SK-N-MC (cell line): ENCODE measurements around the gene COMMD1.
"Not testable (repeated sequence)": the region's sequence is repeated elsewhere in the genome, so short reads cannot be mapped to it uniquely, and the experiment has no call there.

Experiments used
- DNase-seq: peaks from one replicate; pipeline ENCODE4 v3.0.0-alpha.2; 2011; ENCODE audit warnings: low read depth, low spot score
- H3K27ac ChIP-seq: fragments of 200-600 bp; sonication (generic); 2 replicates; pipeline ENCODE4 v1.5.1; 2016; ENCODE audit warnings: mixed run types
- H3K36me3 ChIP-seq: fragments of 200-600 bp; sonication (generic); 2 replicates; pipeline ENCODE4 v1.6.1; 2017; ENCODE audit warnings: antibody characterized with exemption, low read length, mixed read lengths; ENCODE audit not compliant: insufficient read depth
- H3K4me3 ChIP-seq: fragments of 200-600 bp; sonication (generic); 2 replicates; pipeline ENCODE4 v1.5.1; 2016
- H3K9ac ChIP-seq: fragments of 200-600 bp; sonication (generic); 2 replicates; pipeline ENCODE4 v1.8.0; 2017; ENCODE audit warnings: mixed run types, mixed read lengths; ENCODE audit not compliant: insufficient read length
- H3K9me3 ChIP-seq: fragments of 200-600 bp; sonication (generic); 2 replicates; pipeline ENCODE4 v1.6.1; 2017; ENCODE audit warnings: low read depth, mild to moderate bottlenecking, antibody characterized with exemption, low read length, moderate library complexity, mixed read lengths
- EZH2 ChIP-seq: fragments of 200-600 bp; sonication (generic); IDR thresholded peaks from one replicate; pipeline ENCODE4 v1.6.1; 2017; ENCODE audit warnings: antibody characterized with exemption
- FOXP2 ChIP-seq: optimal IDR thresholded peaks from 2 replicates; pipeline ENCODE3; 2011; ENCODE audit warnings: mild to moderate bottlenecking, moderate library complexity; ENCODE audit not compliant: insufficient read depth; ENCODE audit errors: extremely low read length, control extremely low read depth
- POLR2AphosphoS5 ChIP-seq: IDR thresholded peaks from 2 replicates; pipeline ENCODE4 v1.6.1; 2012; ENCODE audit warnings: mild to moderate bottlenecking, low read depth, low read length, borderline replicate concordance

The COMMD1 gene

GRCh38 chr2:62133320-62133823, 227.9 kb downstream of the COMMD1 start:
- Histone ChIP-seq H3K9ac (no peak overlapping the region), H3K4me3 (no peak overlapping the region), H3K9me3 (no peaks in the 10 kb centered on the region), H3K27ac (no peak overlapping the region), H3K36me3 (no peaks in the 10 kb centered on the region)
- no peak for TF ChIP-seq EZH2
- DNase-seq = no peak

GRCh38 chr2:62136956-62137830, 231.7 kb downstream of the COMMD1 start:
- H3K36me3 ChIP-seq = no peaks in the 10 kb centered on the region
- no peaks in the 10 kb centered on the region for H3K9me3 ChIP-seq
- H3K4me3 ChIP-seq = no peak overlapping the region
- H3K9ac ChIP-seq = no peak overlapping the region
- no peak for TF ChIP-seq EZH2
- no peak for TF ChIP-seq FOXP2
- TF ChIP-seq POLR2AphosphoS5 = no peak
- no peak for DNase-seq
- no peak overlapping the region for H3K27ac ChIP-seq

GRCh38 chr2:62140426-62141141, 235.1 kb downstream of the COMMD1 start:
- no peak overlapping the region for H3K9ac ChIP-seq
- no peaks in the 10 kb centered on the region for H3K36me3 ChIP-seq
- H3K4me3 ChIP-seq = no peak overlapping the region
- no peak for TF ChIP-seq EZH2
- TF ChIP-seq POLR2AphosphoS5 = no peak
- no peak for TF ChIP-seq FOXP2
- no peak for DNase-seq
- H3K9me3 ChIP-seq = no peaks in the 10 kb centered on the region
- no peak overlapping the region for H3K27ac ChIP-seq

- no peaks in the 10 kb centered on the region for H3K36me3 ChIP-seq
- TF ChIP-seq EZH2 = no peak
- no peak for TF ChIP-seq FOXP2
- no peak for TF ChIP-seq POLR2AphosphoS5
- no peak for DNase-seq
- no peak overlapping the region for H3K9ac ChIP-seq
- H3K4me3 ChIP-seq = no peak overlapping the region
- no peaks in the 10 kb centered on the region for H3K9me3 ChIP-seq
- H3K27ac ChIP-seq = no peak overlapping the region
These were observed 235.8 kb downstream of the COMMD1 start for GRCh38 chr2:62141142-62141740.

GRCh38 chr2:62142054-62142453, 236.6 kb downstream of the COMMD1 start:
- Histone ChIP-seq H3K4me3 (no peak overlapping the region), H3K27ac (no peak overlapping the region), H3K36me3 (no peaks in the 10 kb centered on the region), H3K9ac (no peak overlapping the region), H3K9me3 (no peaks in the 10 kb centered on the region)
- DNase-seq = no peak
- TF ChIP-seq FOXP2 (no peak), EZH2 (no peak), POLR2AphosphoS5 (no peak)

- H3K36me3 ChIP-seq = no peaks in the 10 kb centered on the region
- no peak overlapping the region for H3K27ac ChIP-seq
- TF ChIP-seq POLR2AphosphoS5 (no peak), EZH2 (no peak), FOXP2 (no peak)
- DNase-seq = no peak
- H3K4me3 ChIP-seq = no peak overlapping the region
- H3K9ac ChIP-seq = no peak overlapping the region
- H3K9me3 ChIP-seq = no peaks in the 10 kb centered on the region
These were observed 238.2 kb downstream of the COMMD1 start for GRCh38 chr2:62143696-62144095.

- Histone ChIP-seq H3K9ac (no peak overlapping the region), H3K36me3 (no peaks in the 10 kb centered on the region), H3K4me3 (no peak overlapping the region), H3K9me3 (no peaks in the 10 kb centered on the region), H3K27ac (no peak overlapping the region)
- TF ChIP-seq FOXP2 (no peak), EZH2 (no peak), POLR2AphosphoS5 (no peak)
- DNase-seq = no peak
These were observed 239.4 kb downstream of the COMMD1 start for GRCh38 chr2:62144689-62145477.

GRCh38 chr2:62145478-62146100, 240.1 kb downstream of the COMMD1 start:
- no peak for DNase-seq
- TF ChIP-seq FOXP2 (no peak), EZH2 (no peak), POLR2AphosphoS5 (no peak)
- H3K9ac ChIP-seq = no peak overlapping the region
- H3K4me3 ChIP-seq = no peak overlapping the region
- no peak overlapping the region for H3K27ac ChIP-seq
- H3K36me3 ChIP-seq = no peaks in the 10 kb centered on the region
- no peaks in the 10 kb centered on the region for H3K9me3 ChIP-seq

GRCh38 chr2:62146790-62147189, 241.3 kb downstream of the COMMD1 start:
- not testable (repeated sequence) for DNase-seq, H3K27ac ChIP-seq, H3K9me3 ChIP-seq, H3K4me3 ChIP-seq, H3K9ac ChIP-seq, H3K36me3 ChIP-seq
